ENCODE data around the gene BIN2. TPM values are rescaled to one million over a fixed set of nuclear protein-coding genes. Genes with fewer than 3 reads are reported as not detected.

BIN2 gene
- total and polyA plus RNA-seq, 2 of the 13 experiments (the other 11 are each of a cell fraction or from before 2014, with no cell fraction given), result not detected

DNA sequence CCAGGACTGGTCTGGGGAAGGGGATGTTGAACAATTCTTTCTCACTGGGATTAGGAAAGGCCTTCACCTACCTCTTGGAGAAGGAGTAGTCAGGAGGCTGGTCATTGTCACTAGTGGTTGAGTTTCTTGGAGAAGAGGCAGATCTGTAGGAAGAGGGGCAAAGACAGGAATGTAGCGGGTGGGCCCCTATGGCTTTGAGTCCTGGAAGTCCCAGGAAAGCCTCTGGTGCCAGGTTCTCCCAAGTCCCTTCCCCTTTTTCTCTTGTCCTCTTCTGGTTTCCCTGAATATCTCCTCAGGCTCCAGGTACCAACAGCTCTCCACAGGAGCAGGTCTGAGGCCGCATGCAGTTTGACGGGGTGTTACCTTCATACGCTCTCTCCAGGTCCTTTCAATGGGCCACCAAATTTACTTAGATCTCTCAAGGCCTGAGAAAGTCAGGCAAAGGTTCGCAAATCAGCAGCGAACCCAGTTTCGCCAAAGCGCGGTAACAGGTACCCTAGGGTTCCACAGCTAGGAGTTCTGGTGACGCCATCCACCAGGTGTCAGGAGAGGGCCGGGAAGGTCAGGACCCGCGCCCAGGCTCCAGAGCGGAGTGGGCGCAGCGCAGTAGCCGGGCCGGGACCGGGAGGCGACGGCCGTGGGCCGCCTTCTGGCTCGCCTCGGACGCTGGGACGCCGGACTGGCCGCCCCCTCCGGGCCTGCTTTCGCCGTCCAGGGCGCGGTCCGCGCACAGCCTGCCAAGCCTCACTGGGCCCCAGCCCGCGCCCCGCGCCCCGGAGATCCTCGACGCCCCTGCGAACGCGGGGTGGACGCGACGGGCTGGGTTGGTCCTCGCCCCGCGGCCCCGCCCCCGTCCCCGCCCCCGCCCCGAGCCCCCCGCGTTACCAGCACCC lies 54.6 kb downstream of the BIN2 start (continued):
- no peak for TF ChIP-seq ZNF121 (CRISPR knock-in tag; IDR thresholded peaks at IDR 0.05)
- TF ChIP-seq KDM2A (CRISPR knock-in tag; IDR thresholded peaks at IDR 0.05; ENCODE audit: borderline replicate concordance, low read depth), result peak; percentile 48; the same call in 1 of the 2 replicates
- no peak for TF ChIP-seq MAFF (IDR thresholded peaks at IDR 0.05; ENCODE audit: low read depth, low read length)
- peak; percentile 28; the same call in 1 of the 2 replicates for TF ChIP-seq FOXO1 (CRISPR knock-in tag; IDR thresholded peaks at IDR 0.05)
- TF ChIP-seq, protein P1, sequence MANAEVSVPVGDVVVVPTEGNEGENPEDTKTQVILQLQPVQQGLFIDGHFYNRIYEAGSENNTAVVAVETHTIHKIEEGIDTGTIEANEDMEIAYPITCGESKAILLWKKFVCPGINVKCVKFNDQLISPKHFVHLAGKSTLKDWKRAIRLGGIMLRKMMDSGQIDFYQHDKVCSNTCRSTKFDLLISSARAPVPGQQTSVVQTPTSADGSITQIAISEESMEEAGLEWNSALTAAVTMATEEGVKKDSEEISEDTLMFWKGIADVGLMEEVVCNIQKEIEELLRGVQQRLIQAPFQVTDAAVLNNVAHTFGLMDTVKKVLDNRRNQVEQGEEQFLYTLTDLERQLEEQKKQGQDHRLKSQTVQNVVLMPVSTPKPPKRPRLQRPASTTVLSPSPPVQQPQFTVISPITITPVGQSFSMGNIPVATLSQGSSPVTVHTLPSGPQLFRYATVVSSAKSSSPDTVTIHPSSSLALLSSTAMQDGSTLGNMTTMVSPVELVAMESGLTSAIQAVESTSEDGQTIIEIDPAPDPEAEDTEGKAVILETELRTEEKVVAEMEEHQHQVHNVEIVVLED (CRISPR knock-in tag; IDR thresholded peaks at IDR 0.05; ENCODE audit: borderline replicate concordance), result no peak
- no peak for TF ChIP-seq MLXIP (CRISPR knock-in tag; IDR thresholded peaks at IDR 0.05; ENCODE audit: borderline replicate concordance)
- no peak for TF ChIP-seq BRD4 (CRISPR knock-in tag; IDR thresholded peaks at IDR 0.05)
- TF ChIP-seq PRMT3 (CRISPR knock-in tag; IDR thresholded peaks at IDR 0.05; ENCODE audit: borderline replicate concordance, low read depth), result no peak
- no peak for TF ChIP-seq ZNF18 (CRISPR knock-in tag; IDR thresholded peaks at IDR 0.05; ENCODE audit: insufficient replicate concordance)
- peak; percentile 34; the same call in 1 of the 2 replicates for TF ChIP-seq MIXL1 (CRISPR knock-in tag; IDR thresholded peaks at IDR 0.05)
- no peak for TF ChIP-seq TOE1 (CRISPR knock-in tag; IDR thresholded peaks at IDR 0.05)
- 0 out of 2 replicates have a peak, but pooled peaks have one; percentile 27 for TF ChIP-seq ZNF564 (CRISPR knock-in tag; IDR thresholded peaks at IDR 0.05)
- TF ChIP-seq ZNF431 (CRISPR knock-in tag; IDR thresholded peaks at IDR 0.05; ENCODE audit: borderline replicate concordance, low read depth), result no peak
- 0 out of 2 replicates have a peak, but pooled peaks have one; percentile 53 for TF ChIP-seq ZMAT3 (CRISPR knock-in tag; conservative IDR thresholded peaks at IDR 0.05)
- TF ChIP-seq SALL1 (CRISPR knock-in tag; IDR thresholded peaks at IDR 0.05), result no peak
- TF ChIP-seq ZNF629 (CRISPR knock-in tag; conservative IDR thresholded peaks at IDR 0.05), result no peak

Data from HepG2 (cell line).